GM18861 (cell line): ENCODE results near the gene ZNF346.
"Not testable (repeated sequence)": the region's sequence is repeated elsewhere in the genome, so short reads cannot be mapped to it uniquely, and the experiment has no call there.

Source experiments
- ATAC-seq: cut with Tn5 transposase; IDR thresholded peaks from one replicate; pipeline ENCODE4 v1.9.1; 2021; ENCODE audit not compliant: unreplicated experiment

ZNF346 gene, protein sequence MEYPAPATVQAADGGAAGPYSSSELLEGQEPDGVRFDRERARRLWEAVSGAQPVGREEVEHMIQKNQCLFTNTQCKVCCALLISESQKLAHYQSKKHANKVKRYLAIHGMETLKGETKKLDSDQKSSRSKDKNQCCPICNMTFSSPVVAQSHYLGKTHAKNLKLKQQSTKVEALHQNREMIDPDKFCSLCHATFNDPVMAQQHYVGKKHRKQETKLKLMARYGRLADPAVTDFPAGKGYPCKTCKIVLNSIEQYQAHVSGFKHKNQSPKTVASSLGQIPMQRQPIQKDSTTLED

DNA sequence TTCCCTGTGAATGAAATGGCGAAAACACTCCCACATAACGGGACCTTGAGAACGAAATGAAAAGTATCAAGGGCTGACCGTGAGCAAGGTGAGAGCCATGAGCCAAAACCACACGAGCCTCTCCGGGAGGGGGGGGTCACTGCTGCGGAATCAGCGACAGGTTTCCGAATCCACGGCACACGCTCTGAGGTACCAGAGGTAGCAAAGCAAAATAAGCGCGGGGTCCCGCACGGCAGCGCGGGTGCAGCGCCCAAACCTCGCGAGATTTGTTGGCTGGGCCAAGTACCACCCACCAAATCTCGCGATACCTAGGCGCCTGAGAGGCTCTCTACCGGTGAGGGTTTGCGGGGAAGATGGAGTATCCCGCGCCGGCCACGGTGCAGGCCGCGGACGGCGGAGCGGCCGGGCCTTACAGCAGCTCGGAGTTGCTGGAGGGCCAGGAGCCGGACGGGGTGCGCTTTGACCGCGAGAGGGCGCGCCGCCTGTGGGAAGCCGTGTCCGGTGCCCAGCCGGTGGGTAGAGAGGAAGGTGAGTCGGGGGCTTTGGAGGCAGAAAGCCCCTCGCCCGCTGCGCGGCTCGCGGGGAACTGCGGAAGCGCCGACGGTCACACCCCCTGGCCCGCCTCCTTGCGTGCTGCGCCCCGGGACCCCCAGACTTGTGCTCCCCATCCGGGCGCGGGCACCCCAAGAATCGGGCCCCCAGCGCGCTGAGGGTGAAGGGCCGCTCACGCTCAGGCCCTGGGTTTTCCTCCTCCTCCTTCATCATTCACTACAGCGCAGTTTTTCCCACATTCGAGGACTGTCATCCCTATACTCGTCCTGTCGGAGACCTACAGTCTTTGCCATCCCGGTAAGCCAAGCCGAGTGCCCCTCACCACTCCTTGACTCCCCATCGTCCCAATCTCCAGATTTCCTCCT is at the start of gene ZNF346:
ZNF346 (plus strand) TSS at position 311 of the 917 bp plus-strand sequence; CDS start at position 354, 43 bp downstream.
- peak; percentile 87 for ATAC-seq

DNA sequence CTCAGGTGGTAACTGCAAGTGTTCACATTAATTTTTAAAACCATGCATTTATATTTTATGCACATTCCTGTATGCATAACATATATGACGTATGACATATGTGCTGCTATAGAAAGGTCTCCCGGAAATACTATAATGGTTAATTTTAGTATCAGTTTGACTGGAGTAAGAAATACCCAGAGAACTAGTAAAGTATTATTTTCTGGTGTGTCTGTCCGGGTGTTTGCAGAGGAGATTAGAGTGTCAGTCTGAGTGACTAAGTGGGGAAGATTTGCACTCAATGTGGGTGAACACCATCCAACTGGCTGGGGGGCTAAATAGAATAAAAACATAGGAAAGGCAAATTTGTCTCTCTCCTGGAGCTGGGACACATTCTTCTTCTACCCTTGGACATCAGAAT is 42.8 kb upstream of the ZNF346 start:
- ATAC-seq, result no peak

DNA sequence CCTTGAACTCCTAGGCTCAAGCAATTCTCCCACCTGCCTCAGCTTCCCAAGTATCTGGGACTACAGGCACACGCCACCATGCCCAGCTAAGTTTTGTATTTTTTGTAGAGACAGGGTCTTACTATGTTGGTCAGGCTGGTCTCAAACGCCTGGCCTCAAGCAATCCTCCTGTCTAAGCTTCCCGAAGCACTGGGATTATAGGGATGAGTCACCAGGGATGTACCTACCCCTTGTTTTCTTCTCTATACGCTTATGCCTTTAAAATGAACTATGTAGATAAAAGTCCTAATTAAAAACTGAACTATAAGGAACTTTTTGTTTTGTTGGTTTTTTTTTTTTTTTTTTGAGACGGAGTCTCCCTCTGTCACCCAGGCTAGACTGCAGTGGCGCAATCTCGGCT is 41.7 kb upstream of the ZNF346 start:
- ATAC-seq, result no peak

DNA sequence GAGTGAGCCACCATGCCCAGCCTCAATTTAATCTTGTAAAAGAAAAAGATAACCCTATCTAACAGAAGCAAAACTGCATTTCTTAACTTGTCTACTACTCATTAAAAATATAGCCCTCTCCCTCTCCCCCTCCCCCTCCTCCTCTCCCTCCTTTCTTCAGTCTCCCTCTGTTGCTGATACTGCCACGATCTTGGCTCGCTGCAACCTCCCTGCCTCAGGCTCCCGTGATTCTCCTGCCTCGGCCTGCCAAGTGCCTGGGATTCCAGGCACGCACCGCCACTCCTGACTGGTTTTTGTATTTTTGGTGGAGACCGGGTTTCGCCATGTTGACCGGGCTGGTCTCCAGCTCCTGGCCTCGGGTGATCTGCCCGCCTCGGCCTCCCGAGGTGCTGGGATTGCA is 39.4 kb upstream of the ZNF346 start:
- ATAC-seq, result not testable (repeated sequence)

DNA sequence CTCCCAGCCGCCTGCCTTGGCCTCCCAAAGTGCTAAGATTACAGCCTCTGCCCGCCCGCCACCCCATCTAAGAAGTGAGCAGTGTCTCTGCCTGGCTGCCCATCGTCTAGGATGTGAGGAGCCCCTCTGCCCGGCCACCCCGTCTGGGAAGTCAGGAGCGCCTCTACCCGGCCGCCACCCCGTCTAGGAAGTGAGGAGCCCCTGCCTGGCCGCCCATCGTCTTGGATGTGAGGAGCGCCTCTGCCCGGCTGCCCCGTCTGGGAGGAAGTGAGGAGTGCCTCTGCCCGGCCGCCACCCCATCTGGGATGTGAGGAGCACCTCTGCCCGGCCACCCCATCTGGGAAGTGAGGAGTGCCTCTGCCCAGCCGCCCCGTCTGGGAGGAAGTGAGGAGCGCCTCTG is 38.9 kb upstream of the ZNF346 start:
- not testable (repeated sequence) for ATAC-seq

DNA sequence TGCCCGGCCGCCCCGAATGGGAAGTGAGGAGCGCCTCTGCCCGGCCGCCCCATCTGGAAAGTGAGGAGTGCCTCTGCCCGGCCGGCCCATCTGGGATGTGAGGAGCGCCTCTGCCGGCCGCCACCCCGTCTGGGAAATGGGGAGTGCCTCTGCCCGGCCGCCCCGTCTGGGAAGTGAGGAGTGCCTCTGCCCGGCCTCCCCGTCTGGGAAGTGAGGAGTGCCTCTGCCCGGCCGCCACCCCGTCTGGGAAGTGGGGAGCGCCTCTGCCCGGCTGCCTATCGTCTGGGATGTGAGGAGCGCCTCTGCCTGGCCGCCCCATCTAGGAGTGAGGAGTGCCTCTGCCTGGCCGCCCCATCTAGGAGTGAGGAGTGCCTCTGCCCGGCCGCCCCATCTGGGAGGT is 38.3 kb upstream of the ZNF346 start:
- ATAC-seq, result not testable (repeated sequence)

DNA sequence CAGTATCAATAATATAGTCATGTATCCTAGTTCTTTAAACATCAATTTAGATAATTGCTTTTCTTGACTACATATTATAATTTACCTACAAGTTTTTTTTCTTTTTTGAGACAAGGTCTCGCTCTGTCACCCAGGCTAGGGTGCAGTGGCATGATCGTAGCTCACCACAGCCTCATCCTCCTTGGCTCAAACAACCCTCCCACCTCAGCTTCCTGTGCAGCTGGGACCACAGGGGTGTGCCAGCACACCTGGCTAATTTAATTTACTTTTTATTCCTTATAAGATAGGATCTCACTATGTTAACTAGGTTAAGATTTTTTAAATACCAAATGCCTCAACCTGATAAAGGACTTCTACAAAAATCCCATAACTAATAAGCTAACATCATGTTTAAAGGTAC is 37.0 kb upstream of the ZNF346 start:
- ATAC-seq, result no peak

DNA sequence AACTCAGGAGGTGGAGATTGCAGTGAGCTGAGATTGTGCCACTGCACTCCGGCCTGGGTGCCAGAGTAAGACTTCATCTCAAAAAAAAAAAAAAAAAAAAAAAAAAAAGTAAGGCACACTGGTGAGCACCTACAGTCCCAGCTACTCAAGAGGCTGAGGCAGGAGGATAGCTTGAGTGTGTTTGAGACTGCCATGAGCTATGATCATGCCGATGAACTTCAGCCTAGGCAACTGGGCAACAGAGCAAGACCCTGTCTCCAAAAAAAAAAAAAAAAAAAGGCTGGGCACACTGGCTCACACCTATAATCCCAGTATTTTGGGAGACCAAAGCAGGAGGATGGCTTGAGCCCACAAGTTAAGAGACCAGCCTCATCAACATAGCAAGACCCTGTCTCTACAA is 36.2 kb upstream of the ZNF346 start:
- no peak for ATAC-seq

DNA sequence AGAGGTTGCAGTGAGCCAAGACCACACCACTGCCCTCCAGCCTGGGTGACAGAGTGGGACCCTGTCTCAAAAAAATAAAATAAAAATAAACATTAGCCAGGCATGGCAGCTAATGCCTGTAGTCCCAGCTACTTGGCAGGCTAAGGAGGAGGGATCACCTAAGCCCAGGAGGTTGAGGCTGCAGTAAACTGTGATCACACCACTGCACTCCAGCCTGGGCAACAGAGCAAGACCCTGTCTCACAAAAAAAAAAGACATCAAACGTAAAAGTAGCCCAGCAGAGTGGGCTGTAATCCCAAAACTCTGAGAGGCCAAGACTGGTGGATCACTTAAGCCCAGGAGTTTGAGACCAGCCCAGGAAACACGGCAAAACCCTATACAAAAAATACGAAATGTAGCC is 34.9 kb upstream of the ZNF346 start:
- no peak for ATAC-seq

DNA sequence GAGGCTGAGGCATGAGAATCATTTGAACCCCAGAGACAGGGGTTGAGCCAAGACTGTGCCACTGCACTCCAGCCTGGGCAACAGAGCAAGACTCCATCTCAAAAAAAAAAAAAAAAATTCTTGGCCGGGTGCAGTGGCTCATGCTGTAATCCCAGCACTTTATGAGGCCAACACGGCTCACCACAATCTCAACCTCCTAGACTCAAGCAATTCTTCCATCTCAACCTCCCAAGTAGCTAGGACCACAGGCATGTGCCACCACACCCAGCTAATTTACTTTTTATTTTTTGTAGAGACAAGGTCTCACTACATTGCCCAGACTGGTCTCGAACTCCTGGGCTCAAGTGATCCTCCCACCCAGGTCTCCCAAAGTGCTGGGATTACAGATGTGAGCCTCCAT is 29.4 kb upstream of the ZNF346 start:
- not testable (repeated sequence) for ATAC-seq

DNA sequence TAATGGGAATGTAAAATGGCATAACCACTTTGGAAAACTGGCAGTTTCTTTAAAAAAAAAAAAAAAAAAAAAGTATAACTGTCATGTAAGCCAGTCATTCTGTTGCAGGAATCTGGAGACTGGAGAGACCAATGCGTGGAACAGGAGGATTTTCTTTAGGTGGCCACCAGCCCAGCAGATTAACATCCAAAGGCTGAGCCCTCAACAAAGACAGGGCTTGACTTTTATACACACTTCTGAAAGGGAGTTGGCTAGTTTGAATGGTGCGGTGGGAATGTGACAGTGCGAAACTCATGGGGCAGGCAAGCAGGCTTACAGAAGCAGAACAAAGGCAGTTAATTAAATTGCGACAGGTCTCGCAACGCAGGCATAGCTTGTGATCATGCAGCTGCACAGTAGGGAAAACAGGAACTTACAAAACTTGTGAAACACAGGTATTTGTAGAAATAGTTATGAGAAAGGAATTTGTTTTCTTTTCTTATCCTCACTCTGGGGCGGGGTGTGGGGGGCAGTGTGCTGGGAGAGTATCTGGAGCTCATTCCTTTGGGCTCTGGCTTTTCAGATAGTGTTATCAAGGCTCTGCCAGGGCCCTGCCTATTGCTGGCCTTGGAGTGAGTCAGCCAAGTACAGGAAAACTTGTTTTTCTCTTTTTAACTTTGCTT is 27.9 kb upstream of the ZNF346 start:
- ATAC-seq, result no peak

DNA sequence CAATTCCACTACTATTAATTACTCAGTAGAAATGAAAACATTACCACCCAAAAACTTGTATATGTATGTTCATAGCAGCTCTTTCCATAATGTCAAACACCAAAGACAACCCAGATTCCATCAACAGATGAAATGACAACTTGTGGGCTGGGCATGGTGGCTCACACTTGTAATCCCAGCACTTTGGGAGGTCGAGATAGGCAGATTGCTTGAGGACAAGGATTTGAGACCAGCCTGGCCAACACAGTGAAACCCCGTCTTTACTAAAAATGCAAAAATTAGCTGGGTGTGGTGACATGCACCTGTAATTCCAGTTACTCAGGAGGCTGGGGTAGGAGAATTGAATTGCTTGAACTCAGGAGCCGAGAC is 27.4 kb upstream of the ZNF346 start:
- no peak for ATAC-seq

DNA sequence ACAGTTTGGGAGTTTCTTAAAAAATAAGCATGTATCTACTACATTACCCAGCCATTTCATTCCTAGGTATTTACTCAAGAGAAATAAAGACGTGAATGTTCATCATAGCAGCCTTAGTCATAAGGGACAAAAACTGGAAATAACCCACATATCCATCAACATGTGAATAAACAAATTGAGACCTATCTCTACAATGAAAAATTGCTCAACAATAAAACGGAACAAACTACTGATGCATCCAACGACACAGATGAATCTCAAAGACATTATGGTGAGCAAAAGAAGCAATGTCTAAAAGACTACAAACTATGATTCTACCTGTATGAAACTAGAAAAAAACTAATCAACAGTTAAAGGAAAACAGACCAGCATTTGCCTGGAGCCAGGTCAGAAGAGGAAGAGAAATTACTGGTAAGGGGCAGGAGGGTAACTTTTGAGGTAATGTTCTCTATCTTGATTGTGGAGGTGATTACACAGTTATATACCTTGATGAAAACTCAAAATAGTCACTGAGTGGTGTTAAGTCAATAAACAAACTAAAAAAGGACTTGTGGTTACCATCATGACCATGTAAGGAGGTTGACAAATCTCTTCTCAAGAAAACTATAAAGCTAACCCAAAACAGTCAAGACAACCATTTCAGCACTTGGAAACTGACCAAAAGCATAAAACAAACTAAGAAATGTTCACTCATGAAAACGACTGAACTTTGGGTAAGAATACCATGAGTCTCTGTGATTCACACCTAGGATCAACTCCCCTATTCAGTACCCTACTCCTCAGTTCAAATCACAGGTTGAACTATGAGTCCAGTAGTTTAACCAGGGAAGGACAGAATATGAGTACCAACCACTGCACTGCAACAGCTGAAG is 26.4 kb upstream of the ZNF346 start:
- peak; percentile 62 for ATAC-seq

DNA sequence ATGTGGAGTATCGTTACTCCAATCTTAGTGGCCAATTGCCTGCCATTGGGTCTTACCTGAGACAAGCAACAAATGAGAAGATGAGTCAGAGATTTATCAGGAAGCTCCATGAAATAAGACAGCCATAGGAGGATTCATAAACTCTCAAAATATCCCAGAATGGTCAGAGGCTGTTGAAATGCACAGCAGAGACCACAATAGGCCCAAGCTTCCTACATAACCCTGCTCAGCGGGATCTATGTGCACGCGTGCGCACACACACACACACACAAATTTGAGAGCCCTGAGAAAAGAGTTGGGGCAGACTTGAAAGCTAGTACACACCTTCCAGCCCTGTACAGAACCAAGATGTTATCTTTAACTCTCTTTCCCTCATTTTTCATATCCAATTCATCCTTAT is 25.7 kb upstream of the ZNF346 start:
- ATAC-seq, result no peak

DNA sequence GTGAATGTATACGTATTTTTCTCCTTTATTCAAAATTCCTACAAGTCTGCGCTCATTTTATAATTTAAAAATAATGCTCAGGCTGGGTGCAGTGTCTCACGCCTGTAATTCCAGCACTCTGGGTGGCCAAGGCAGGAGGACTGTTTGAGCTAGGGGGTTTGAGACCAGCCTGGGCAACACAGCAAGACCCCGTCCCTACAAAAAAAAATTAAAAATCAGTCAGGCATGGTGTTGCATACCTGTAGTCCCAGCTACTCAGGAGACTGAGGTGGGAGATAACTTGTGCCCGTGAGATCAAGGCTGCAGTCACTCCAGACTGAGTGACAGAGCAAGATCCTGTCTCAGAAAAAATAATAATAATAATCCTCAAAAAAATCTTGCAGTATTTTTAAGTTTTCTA is 23.7 kb upstream of the ZNF346 start:
- ATAC-seq, result no peak

DNA sequence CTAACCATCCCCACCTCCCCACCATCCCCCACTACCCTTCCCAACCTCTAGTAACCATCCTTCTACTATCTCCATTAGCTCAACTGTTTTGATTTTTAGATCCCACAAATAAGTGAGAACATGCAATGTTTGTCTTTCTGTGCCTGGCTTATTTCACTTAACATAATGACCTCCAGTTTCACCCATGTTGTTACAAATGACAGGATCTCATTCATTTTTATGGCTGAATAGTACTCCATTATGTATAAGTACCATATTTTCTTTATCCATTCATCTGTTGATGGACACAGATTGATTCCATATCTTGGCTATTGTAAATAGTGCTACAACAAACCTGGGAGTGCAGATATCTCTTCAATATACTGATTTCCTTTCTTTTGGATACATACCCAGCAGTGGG is 23.0 kb upstream of the ZNF346 start:
- ATAC-seq, result not testable (repeated sequence)

DNA sequence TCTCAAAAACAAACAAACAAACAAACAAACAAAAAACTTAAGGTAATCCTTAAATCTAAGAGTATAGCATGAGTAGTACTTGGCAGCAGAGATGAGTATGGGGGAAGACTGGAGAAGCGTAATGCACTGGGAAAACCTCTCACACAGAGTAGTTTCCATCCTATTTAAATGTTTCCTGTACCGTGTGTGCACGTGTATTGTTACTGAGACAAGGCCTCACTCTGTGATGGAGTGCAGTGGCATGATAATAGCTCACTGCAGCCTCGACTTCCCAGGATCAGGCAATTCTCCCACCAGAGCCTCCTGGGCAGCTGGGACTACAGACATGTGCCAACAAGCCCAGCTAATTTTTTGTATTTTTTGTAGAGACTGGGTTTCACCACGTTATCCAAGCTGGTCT is 18.8 kb upstream of the ZNF346 start:
- ATAC-seq, result no peak

DNA sequence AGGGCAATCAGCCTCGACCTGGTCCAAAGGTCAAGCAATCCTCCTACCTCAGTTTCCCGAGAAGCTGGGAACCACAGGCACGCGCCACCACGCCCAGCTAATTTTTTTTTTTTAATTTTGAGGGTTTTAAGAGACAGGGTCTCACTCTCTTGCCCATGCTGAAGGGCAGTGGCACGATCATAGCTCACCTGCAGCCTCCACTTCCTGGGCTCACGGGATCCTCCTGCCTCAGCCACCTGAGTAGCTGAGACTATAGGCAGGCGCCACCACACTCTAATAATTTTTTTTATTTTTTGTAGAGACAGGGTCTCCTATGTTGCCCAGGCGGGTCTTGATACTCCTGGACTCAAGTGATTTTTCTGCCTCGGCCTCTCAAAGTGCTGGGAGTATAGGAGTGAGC is 17.5 kb upstream of the ZNF346 start:
- ATAC-seq, result no peak

DNA sequence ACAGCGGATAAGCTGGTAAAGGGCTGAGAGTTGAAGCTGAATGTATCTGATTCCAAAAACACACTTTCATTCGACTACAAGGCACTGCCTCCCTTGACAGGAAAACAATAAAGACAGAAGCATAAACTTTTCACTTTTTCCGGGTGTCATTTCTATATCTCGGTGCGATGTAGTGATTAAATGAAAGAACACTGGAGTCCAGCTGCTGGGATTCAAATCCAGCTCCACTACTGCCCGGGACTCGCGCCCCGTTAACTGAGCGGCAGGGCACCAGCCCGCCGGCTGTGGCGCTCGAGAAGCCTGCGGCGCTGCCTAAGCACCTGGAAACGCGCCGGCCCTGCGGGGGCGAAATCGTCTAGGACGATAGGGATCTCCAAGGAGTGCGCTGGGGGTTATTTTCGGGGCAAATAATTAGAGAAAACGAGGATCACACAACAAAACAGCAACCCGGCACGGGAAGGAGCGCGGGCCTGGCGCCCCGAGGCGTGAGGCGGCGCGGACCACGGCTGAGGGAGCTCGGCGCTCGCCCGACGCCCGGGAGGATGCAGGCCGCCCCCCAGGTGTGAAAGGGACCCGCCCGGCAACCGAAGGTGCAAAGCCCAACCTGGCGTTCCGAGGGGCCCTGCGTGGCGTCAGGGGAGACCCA is 16.8 kb upstream of the ZNF346 start:
- peak; percentile 48 for ATAC-seq

DNA sequence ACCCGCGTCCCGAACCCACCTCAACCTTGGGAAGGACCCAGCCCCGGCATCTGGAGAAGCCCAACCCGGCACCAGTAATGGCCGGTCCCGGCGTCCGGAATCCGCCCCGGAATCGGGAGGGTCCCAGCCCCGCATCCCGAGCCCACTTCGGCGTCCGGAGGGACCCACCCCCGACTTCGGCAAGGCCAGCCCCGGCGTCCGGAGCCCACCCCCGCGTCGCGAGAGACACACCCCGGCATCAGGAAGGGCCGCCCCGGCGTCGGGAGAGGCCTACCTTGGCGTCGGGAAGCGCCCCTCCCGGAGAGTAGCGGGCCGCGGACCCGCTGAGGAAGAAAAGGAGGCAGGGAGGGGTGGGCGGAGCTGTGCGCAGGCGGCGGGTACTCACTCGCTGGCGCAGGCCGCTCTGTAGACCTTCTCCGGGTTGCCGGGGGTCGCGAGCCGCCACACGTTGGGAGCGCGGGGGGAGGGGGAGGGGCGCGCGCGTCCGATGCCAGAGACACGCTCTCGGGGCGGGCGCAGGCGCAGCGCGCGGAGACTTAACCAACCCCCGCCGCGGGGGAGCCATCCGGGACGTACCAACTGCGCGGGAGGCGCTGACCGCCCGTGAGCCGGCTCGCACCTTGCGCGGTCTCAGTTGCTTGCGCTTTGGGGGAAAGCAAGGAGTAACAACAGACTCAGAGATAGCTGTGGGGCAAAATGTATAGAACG is 16.1 kb upstream of the ZNF346 start, which contains the start of gene UIMC1:
UIMC1 (minus strand) TSS at position 515 of the 708 bp plus-strand sequence. CDS start 24,164 bp downstream, outside the sequence.
- peak; percentile 58 for ATAC-seq
